MCF 10A (cell line): ENCODE results near the gene DLK1. TPM values are rescaled to one million over a fixed set of nuclear protein-coding genes. Genes with fewer than 3 reads are reported as not detected.

Source experiments
- BruUV-seq: library from RNA; stranded (reverse); fragments of 400-500 nt; replicated peaks from 2 replicates; lab custom pipeline; 2021; lab: Mats Ljungman, UMichigan
- CTCF ChIA-PET: fragments of 300-600 bp; sonication (Branson Sonifier 250); formaldehyde crosslinking; extraction: SDS; loops from one replicate; lab custom pipeline; 2021; ENCODE audit warnings: antibody characterized with exemption, inconsistent platforms; lab: Yijun Ruan, JAX
- POLR2A ChIA-PET: fragments of 300-600, 350-650 bp; sonication (Branson Sonifier 250); formaldehyde crosslinking; extraction: SDS; loops from one replicate; lab custom pipeline; 2020; ENCODE audit warnings: antibody characterized with exemption, inconsistent platforms; lab: Yijun Ruan, JAX
- DNase-seq: peaks from one replicate; pipeline ENCODE4 v3.0.0-alpha.2; 2018; ENCODE audit not compliant: unreplicated experiment
- H3K27ac Mint-ChIP-seq: one replicate; pipeline ENCODE4 v1.8.0; 2022; ENCODE audit warnings: mild to moderate bottlenecking, low read depth, mixed read lengths; ENCODE audit not compliant: unreplicated experiment
- H3K27me3 Mint-ChIP-seq: one replicate; pipeline ENCODE4 v1.8.0; 2022; ENCODE audit warnings: mixed read lengths; ENCODE audit not compliant: insufficient read depth, unreplicated experiment
- H3K36me3 Mint-ChIP-seq: one replicate; pipeline ENCODE4 v1.8.0; 2022; ENCODE audit warnings: mild to moderate bottlenecking, moderate library complexity, mixed read lengths; ENCODE audit not compliant: insufficient read depth, unreplicated experiment
- H3K4me1 Mint-ChIP-seq: one replicate; pipeline ENCODE4 v1.8.0; 2022; ENCODE audit warnings: mixed read lengths; ENCODE audit not compliant: insufficient read depth, unreplicated experiment
- H3K4me3 Mint-ChIP-seq: one replicate; pipeline ENCODE4 v1.8.0; 2022; ENCODE audit warnings: mild to moderate bottlenecking, moderate library complexity, mixed read lengths; ENCODE audit not compliant: unreplicated experiment
- H3K9me3 Mint-ChIP-seq: one replicate; pipeline ENCODE4 v1.8.0; 2022; ENCODE audit warnings: mixed read lengths; ENCODE audit not compliant: unreplicated experiment
- intact Hi-C: fragments of 100-400 bp; cut with micrococcal nuclease; formaldehyde crosslinking; loops from 2 replicates; pipeline ENCODE4 v1.14.1; 2022
- total RNA-seq: library from RNA; stranded (reverse); gene quantifications from 2 replicates; pipeline ENCODE4 v1.2.3, GENCODE V29; 2022
- TF ChIP-seq, protein P1 (sequence below): fragments of 200-600 bp; IDR thresholded peaks from one replicate; pipeline ENCODE4 v1.8.0; 2022; ENCODE audit warnings: antibody characterized with exemption, mild to moderate bottlenecking; ENCODE audit not compliant: unreplicated experiment

The DLK1 gene
- total RNA-seq, 1 experiment from 2014 or later: not detected

DNA sequence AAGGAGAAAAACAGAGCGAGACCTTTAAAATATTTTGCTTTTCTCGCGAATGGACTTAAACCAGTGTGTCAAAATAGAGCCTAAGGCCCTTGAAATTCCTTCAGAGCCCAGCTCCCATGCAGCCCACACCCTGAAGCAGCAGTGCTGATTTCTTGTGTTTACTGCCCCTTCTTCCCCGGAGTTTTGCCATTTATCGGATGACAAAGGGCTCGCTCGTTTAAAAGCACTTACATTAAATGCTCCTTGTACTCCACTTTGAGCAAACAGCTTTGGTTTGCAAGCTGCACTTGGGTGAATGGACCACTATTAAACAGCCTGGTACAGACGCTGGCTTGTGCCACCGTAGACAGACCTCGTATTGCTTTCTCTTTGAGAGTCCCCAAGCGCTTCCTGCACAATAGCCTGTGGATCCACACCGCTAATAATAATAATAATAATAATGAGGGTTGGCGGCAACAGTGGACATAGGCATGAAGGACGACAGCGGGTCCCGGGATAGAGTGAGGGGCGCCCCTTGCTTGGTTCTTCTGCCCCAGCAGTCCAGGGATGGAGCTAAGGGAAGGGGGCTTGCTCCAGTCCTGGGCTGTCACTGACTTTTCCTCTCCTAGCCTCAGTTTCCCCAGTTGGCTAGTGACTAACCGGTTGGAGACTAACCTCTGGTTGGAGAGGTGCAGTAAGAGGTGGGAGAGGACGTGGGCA lies 6.6 kb downstream of the DLK1 start:
- ChIA-PET CTCF (interaction anchor here (0.5 to 0.9 kb wide), 5 partner anchors 11 to 168 kb away, joined by 3 to 4 read pairs (median 3); no protein-coding TSS in a partner anchor), POLR2A (no interaction called here)
- Mint-ChIP-seq H3K27ac (no peak overlapping the region), H3K4me3 (no peak overlapping the region), H3K36me3 (no peaks in the 10 kb centered on the region), H3K4me1 (no peaks in the 10 kb centered on the region), H3K27me3 (peaks cover 42% of the 10 kb centered on the region), H3K9me3 (no peaks in the 10 kb centered on the region)
- TF ChIP-seq, protein P1, sequence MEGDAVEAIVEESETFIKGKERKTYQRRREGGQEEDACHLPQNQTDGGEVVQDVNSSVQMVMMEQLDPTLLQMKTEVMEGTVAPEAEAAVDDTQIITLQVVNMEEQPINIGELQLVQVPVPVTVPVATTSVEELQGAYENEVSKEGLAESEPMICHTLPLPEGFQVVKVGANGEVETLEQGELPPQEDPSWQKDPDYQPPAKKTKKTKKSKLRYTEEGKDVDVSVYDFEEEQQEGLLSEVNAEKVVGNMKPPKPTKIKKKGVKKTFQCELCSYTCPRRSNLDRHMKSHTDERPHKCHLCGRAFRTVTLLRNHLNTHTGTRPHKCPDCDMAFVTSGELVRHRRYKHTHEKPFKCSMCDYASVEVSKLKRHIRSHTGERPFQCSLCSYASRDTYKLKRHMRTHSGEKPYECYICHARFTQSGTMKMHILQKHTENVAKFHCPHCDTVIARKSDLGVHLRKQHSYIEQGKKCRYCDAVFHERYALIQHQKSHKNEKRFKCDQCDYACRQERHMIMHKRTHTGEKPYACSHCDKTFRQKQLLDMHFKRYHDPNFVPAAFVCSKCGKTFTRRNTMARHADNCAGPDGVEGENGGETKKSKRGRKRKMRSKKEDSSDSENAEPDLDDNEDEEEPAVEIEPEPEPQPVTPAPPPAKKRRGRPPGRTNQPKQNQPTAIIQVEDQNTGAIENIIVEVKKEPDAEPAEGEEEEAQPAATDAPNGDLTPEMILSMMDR: no peak
- intact Hi-C loops: no loop called here
- BruUV-seq: no TSS peak
- no peak for DNase-seq

DNA sequence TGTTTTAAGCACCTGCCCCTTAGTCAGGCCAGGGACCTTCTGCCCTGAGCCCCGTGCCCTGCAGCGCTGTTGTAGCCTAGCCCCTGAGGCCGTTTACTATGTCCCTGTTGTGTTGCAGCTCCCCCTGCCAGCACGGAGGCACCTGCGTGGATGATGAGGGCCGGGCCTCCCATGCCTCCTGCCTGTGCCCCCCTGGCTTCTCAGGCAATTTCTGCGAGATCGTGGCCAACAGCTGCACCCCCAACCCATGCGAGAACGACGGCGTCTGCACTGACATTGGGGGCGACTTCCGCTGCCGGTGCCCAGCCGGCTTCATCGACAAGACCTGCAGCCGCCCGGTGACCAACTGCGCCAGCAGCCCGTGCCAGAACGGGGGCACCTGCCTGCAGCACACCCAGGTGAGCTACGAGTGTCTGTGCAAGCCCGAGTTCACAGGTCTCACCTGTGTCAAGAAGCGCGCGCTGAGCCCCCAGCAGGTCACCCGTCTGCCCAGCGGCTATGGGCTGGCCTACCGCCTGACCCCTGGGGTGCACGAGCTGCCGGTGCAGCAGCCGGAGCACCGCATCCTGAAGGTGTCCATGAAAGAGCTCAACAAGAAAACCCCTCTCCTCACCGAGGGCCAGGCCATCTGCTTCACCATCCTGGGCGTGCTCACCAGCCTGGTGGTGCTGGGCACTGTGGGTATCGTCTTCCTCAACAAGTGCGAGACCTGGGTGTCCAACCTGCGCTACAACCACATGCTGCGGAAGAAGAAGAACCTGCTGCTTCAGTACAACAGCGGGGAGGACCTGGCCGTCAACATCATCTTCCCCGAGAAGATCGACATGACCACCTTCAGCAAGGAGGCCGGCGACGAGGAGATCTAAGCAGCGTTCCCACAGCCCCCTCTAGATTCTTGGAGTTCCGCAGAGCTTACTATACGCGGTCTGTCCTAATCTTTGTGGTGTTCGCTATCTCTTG lies 7.6 kb downstream of the DLK1 start:
- ChIA-PET CTCF (interaction anchor here (0.6 kb wide), 2 partner anchors 18 to 366 kb away, joined by 4 to 5 read pairs; no protein-coding TSS in a partner anchor), POLR2A (interaction anchor here (0.6 kb wide), 1 partner anchor 144 kb away, joined by 3 read pairs; no protein-coding TSS in a partner anchor)
- H3K9me3 Mint-ChIP-seq: no peaks in the 10 kb centered on the region
- BruUV-seq: no TSS peak
- TF ChIP-seq, protein P1: no peak
- no peak overlapping the region for H3K4me3 Mint-ChIP-seq
- H3K27ac Mint-ChIP-seq: no peak overlapping the region
- H3K27me3 Mint-ChIP-seq: peaks cover 32% of the 10 kb centered on the region
- H3K4me1 Mint-ChIP-seq: no peaks in the 10 kb centered on the region
- no peak for DNase-seq
- H3K36me3 Mint-ChIP-seq: no peaks in the 10 kb centered on the region
- intact Hi-C loops: no loop called here

DNA sequence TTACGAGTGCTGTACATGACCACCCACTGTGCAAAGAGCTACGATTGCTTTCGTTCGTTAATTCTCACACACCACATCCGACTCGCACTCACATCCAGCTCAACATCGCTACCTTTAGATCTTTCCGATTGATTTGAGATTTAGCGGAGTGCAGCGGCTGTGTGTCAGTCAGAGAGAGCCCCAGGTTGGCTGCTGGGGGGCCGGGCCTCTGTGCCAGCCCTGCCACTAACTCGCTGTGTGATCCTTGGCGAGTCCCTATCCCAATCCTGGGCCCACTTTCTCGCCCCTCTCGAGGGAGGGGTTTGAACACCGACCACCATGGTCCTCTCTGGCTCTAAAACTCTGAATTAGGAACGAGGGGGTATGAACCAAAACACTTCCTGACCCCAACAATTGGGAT lies 8.6 kb downstream of the DLK1 start:
- BruUV-seq: no TSS peak

More for the DNA sequence above, 8.6 kb downstream of the DLK1 start:
- POLR2A ChIA-PET: no interaction called here
- no peak for DNase-seq
- Mint-ChIP-seq H3K27ac (no peak overlapping the region), H3K4me3 (no peak overlapping the region), H3K4me1 (no peaks in the 10 kb centered on the region), H3K36me3 (no peaks in the 10 kb centered on the region), H3K9me3 (no peaks in the 10 kb centered on the region), H3K27me3 (peaks cover 22% of the 10 kb centered on the region)
- CTCF ChIA-PET: interaction anchor here (0.6 kb wide), 1 partner anchor 350 kb away, joined by 4 read pairs; no protein-coding TSS in a partner anchor
- TF ChIP-seq, protein P1: no peak
- intact Hi-C loops: no loop called here
